ACC112 (cell line): ENCODE measurements around the gene SIRT5.

Experiments
- H2AFZ ChIP-seq: fragments of 200-600 bp; sonication (generic); one replicate; pipeline ENCODE4 v1.6.0; 2017; ENCODE audit warnings: antibody characterized with exemption, low read length; ENCODE audit not compliant: unreplicated experiment
- H3K27ac ChIP-seq: fragments of 200-600 bp; sonication (generic); 2 replicates; pipeline ENCODE4 v1.5.1; 2014; ENCODE audit warnings: low read depth, mild to moderate bottlenecking, antibody characterized with exemption, low read length, moderate library complexity
- H3K27me3 ChIP-seq: fragments of 200-600 bp; sonication (generic); 2 replicates; pipeline ENCODE4 v1.6.1; 2014; ENCODE audit warnings: mild to moderate bottlenecking, antibody characterized with exemption, low read length, moderate library complexity, mixed read lengths; ENCODE audit not compliant: insufficient read depth
- H3K36me3 ChIP-seq: fragments of 200-600 bp; sonication (generic); 2 replicates; pipeline ENCODE4 v1.6.1; 2016; ENCODE audit warnings: mild to moderate bottlenecking, antibody characterized with exemption, low read length, moderate library complexity, mixed read lengths; ENCODE audit not compliant: insufficient read depth
- H3K4me1 ChIP-seq: fragments of 200-600 bp; sonication (generic); one replicate; pipeline ENCODE4 v1.6.1; 2016; ENCODE audit warnings: low read length, mixed read lengths; ENCODE audit not compliant: insufficient read depth, unreplicated experiment, control insufficient read depth
- H3K4me3 ChIP-seq: fragments of 200-600 bp; sonication (generic); 2 replicates; pipeline ENCODE4 v1.5.1; 2014; ENCODE audit warnings: mild to moderate bottlenecking, low read depth, low read length
- H3K79me2 ChIP-seq: fragments of 200-600 bp; sonication (generic); one replicate; pipeline ENCODE4 v1.6.0; 2016; ENCODE audit warnings: low read length; ENCODE audit not compliant: control insufficient read depth, unreplicated experiment, insufficient read depth

The SIRT5 gene

DNA sequence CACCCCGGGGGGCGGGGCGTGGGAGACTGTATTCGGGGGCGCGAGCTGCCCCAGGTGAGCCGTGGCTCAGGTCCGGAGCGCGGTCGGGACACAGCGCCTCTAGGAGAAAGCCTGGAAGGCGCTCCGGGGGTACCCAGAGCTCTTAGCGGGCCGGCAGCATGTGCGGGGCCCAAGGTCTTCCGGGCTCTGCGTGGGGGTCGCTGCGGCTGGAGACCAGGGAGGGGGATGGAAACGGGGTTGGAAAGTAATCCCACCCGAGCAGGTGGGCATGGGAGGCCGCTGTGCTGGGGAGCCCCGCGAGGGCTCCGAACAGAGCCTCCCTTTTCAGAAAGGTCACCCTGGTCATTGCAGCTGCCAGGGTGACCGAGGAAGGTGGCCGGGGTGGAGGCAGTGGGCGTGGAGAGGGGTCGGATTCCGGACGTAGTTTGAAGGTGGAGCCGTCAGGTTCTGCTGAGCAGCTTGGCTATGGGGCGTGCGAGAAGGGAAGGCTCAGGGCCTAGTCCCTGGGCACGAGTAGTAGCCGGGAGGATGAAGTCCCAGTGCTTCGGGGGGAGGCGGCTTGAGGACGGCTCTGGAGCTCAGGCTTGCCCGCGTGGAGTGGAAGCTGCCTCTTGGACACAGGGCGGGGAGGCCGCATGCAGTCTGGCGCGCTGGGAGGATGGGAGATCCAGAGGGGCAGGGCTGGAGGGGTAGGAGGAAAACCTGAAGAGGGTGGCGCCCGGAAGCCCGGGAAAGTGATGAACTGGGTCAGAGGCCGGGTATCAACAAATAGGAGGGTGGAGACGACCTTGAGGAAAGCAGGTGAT, at the start of gene SIRT5:
TSS of gene SIRT5 (plus strand) at position 31 of the 806 bp plus-strand sequence. CDS start 9,510 bp downstream, outside the sequence.
- peak within 1 kb of the TSS; percentile 56 for H3K27ac ChIP-seq
- no peaks in the 10 kb centered on the region for H3K36me3 ChIP-seq
- H3K79me2 ChIP-seq: peaks cover 9% of the 10 kb centered on the region
- peak within 1 kb of the TSS; percentile 87 for H2AFZ ChIP-seq
- H3K4me1 ChIP-seq: peaks cover 10% of the 10 kb centered on the region
- H3K27me3 ChIP-seq: no peaks in the 10 kb centered on the region
- H3K4me3 ChIP-seq: peak within 1 kb of the TSS; percentile 88

- H3K36me3 ChIP-seq: no peaks in the 10 kb centered on the region
- no peak overlapping the region for H3K4me3 ChIP-seq
- peaks cover 15% of the 10 kb centered on the region for H3K4me1 ChIP-seq
- H3K27ac ChIP-seq: no peak overlapping the region
- no peak overlapping the region for H2AFZ ChIP-seq
- H3K79me2 ChIP-seq: no peaks in the 10 kb centered on the region
- H3K27me3 ChIP-seq: no peaks in the 10 kb centered on the region
Measured at GRCh38 chr6:13524801-13525508, 49.4 kb upstream of the SIRT5 start.

- no peaks in the 10 kb centered on the region for H3K27me3 ChIP-seq
- peaks cover 15% of the 10 kb centered on the region for H3K4me1 ChIP-seq
- no peak overlapping the region for H3K4me3 ChIP-seq
- H2AFZ ChIP-seq: no peak overlapping the region
- H3K36me3 ChIP-seq: no peaks in the 10 kb centered on the region
- H3K79me2 ChIP-seq: no peaks in the 10 kb centered on the region
- H3K27ac ChIP-seq: no peak overlapping the region
Measured at GRCh38 chr6:13526357-13526726, 48.1 kb upstream of the SIRT5 start.

DNA sequence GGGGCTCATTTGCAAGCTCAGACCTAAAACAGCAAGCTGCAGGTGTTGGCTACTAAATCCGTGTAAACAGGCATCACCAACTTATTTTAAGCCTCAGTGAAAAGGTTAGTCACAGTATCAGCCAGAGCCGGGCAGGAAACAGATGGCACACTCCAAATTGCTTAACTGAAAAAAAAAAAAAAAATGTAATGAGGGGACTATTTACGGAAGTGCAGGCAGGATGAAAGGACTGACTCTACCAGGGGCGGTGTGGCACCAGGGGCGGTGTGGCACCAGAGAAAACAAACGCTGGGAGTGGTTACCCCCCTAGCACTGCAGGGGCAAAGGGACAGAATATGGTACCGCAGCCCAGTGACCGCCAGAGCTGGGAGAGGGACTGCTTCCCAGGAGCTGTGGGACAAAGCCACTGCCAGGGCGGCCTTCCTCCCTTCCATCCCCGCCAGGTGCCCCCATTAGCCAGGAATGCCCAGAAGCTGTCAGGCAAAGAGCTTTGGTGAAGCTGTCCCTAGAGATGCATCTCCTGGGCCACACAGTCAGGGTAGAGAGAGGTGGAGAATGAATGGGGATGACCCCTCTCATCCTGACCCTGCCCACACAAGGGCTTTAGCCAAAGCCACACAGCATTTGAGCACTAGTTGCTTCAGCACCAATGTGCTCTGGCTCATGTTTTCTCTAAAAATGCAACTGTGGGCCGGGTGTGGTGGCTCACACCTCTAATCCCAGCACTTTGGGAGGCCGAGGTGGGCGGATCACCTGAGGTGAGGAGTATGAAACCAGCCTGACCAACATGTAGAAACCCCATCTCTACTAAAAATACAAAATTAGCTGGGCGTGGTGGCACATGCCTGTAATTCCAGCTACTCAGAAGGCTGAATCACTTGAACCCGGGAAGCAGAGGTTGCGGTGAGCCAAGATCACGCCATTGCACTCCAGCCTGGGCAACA, 47.4 kb upstream of the SIRT5 start:
- H2AFZ ChIP-seq: no peak overlapping the region
- H3K27ac ChIP-seq: no peak overlapping the region
- no peak overlapping the region for H3K4me3 ChIP-seq
- peaks cover 15% of the 10 kb centered on the region for H3K4me1 ChIP-seq
- no peaks in the 10 kb centered on the region for H3K36me3 ChIP-seq
- no peaks in the 10 kb centered on the region for H3K27me3 ChIP-seq
- H3K79me2 ChIP-seq: no peaks in the 10 kb centered on the region

DNA sequence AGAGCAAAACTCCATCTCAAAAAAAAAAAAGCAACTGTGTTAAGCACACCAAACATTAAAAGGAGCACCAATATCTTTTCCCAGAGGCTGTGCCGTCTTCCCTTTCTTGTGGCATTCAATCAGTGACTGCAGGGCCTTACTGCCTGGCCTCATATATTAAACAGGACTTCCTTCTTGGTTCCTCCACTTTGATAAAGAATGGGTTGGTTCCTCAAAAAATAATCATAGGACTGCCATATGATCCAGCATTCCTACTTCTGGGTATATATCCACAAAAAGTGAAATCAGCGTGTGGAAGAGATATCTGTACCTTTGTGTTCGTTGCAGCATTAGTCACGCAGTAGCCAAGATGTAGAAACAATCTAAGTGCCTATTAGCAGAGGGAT, 46.7 kb upstream of the SIRT5 start:
- H3K27ac ChIP-seq: no peak overlapping the region
- H3K36me3 ChIP-seq: no peaks in the 10 kb centered on the region
- no peak overlapping the region for H2AFZ ChIP-seq
- no peak overlapping the region for H3K4me3 ChIP-seq
- no peaks in the 10 kb centered on the region for H3K79me2 ChIP-seq
- peaks cover 11% of the 10 kb centered on the region for H3K4me1 ChIP-seq
- no peaks in the 10 kb centered on the region for H3K27me3 ChIP-seq

- Histone ChIP-seq H3K79me2 (no peaks in the 10 kb centered on the region), H3K27ac (no peak overlapping the region), H3K36me3 (no peaks in the 10 kb centered on the region), H3K27me3 (no peaks in the 10 kb centered on the region), H3K4me3 (no peak overlapping the region), H2AFZ (no peak overlapping the region), H3K4me1 (peaks cover 9% of the 10 kb centered on the region)
Measured at GRCh38 chr6:13528232-13528631, 46.2 kb upstream of the SIRT5 start.

DNA sequence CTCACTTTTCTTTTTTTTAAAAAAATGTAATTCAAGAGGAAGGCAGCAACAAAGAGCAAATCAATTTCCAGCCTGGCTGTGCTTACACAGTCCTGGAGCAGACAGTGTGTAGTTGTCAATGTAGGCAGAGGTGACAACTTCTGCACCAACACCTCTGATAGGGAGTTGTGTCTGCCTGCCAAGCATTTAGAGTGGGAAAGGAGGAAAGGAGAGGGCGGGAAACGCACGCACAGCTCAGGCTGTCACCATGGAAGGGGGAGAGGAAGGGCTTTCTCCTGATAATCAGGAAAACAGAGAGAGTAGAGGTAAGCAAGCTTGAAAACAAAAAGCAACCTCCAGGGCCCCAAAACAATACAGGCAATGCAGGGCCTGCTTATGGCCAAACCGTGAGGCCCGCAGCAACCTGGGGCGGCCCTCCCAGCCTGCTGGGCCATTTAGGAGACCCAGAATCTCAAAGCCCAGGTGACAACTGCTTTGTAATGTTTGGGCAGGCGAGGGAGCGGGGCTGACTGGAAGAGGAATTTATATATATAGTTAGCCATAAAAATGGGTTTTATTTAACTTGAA, 45.5 kb upstream of the SIRT5 start:
- peaks cover 9% of the 10 kb centered on the region for H3K4me1 ChIP-seq
- no peak overlapping the region for H3K27ac ChIP-seq
- H3K27me3 ChIP-seq: no peaks in the 10 kb centered on the region
- H3K36me3 ChIP-seq: no peaks in the 10 kb centered on the region
- no peak overlapping the region for H2AFZ ChIP-seq
- H3K79me2 ChIP-seq: no peaks in the 10 kb centered on the region
- no peak overlapping the region for H3K4me3 ChIP-seq

DNA sequence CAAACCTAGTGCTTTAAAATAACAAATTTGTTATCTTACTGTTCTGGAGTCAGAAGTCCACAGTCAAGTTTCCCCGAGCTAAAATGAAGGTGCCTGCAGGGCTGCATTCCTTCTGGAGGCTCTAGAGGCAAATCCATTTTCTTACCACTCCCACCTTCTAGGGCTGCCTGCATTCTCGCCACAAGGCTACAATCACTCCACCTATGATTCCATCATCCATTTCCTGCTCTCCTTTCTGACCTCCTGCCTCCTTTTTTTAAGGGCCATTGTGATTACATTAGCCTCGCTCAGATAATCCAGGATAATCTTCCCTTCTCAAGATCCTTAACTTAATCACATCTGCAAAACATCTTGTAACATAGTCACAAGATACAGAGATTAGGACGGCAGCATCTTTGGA, 42.4 kb upstream of the SIRT5 start:
- H3K79me2 ChIP-seq: no peaks in the 10 kb centered on the region
- no peaks in the 10 kb centered on the region for H3K36me3 ChIP-seq
- H2AFZ ChIP-seq: no peak overlapping the region
- H3K27ac ChIP-seq: no peak overlapping the region
- H3K27me3 ChIP-seq: no peaks in the 10 kb centered on the region
- H3K4me1 ChIP-seq: peaks cover 7% of the 10 kb centered on the region
- no peak overlapping the region for H3K4me3 ChIP-seq

- H3K4me3 ChIP-seq: no peak overlapping the region
- H2AFZ ChIP-seq: no peak overlapping the region
- H3K36me3 ChIP-seq: no peaks in the 10 kb centered on the region
- no peaks in the 10 kb centered on the region for H3K4me1 ChIP-seq
- H3K27ac ChIP-seq: no peak overlapping the region
- H3K79me2 ChIP-seq: no peaks in the 10 kb centered on the region
- no peaks in the 10 kb centered on the region for H3K27me3 ChIP-seq
Measured at GRCh38 chr6:13534536-13534935, 39.9 kb upstream of the SIRT5 start.

GRCh38 chr6:13535306-13535705, 39.1 kb upstream of the SIRT5 start:
- Histone ChIP-seq H3K4me1 (no peaks in the 10 kb centered on the region), H3K27me3 (no peaks in the 10 kb centered on the region), H3K27ac (no peak overlapping the region), H3K4me3 (no peak overlapping the region), H3K79me2 (no peaks in the 10 kb centered on the region), H2AFZ (no peak overlapping the region), H3K36me3 (no peaks in the 10 kb centered on the region)
